GM19455 (cell line): ENCODE measurements around the gene TXNDC2.
"Not testable (repeated sequence)": the region's sequence is repeated elsewhere in the genome, so short reads cannot be mapped to it uniquely, and the experiment has no call there.

ENCODE experiments used
- ATAC-seq: cut with Tn5 transposase; IDR thresholded peaks from one replicate; pipeline ENCODE4 v1.9.1; 2021; ENCODE audit not compliant: unreplicated experiment

Gene TXNDC2

GRCh38 chr18:9885170-9886004 is at the start of gene TXNDC2:
TSS of gene TXNDC2 (plus strand) at chr18:9885973. CDS start at chr18:9886681, 708 bp downstream.
- no peak for ATAC-seq

GRCh38 chr18:9838144-9838877 is 47.5 kb upstream of the TXNDC2 start:
- ATAC-seq, result no peak

GRCh38 chr18:9839211-9839610 is 46.6 kb upstream of the TXNDC2 start:
- no peak for ATAC-seq

- no peak for ATAC-seq
Observed at GRCh38 chr18:9839853-9840252, 45.9 kb upstream of the TXNDC2 start.

- ATAC-seq, result no peak
Observed at GRCh38 chr18:9841752-9842151, 44.0 kb upstream of the TXNDC2 start.

- no peak for ATAC-seq
Observed at GRCh38 chr18:9842448-9842847, 43.3 kb upstream of the TXNDC2 start.

- ATAC-seq, result no peak
Observed at GRCh38 chr18:9845256-9845655, 40.5 kb upstream of the TXNDC2 start.

- ATAC-seq, result no peak
Observed at GRCh38 chr18:9846162-9846925, 39.4 kb upstream of the TXNDC2 start.

- no peak for ATAC-seq
Observed at GRCh38 chr18:9848170-9848879, 37.4 kb upstream of the TXNDC2 start.

GRCh38 chr18:9849407-9850283 is 36.1 kb upstream of the TXNDC2 start:
- ATAC-seq, result no peak

- ATAC-seq, result no peak
Observed at GRCh38 chr18:9850309-9850708, 35.5 kb upstream of the TXNDC2 start.

GRCh38 chr18:9851511-9851910 is 34.3 kb upstream of the TXNDC2 start:
- ATAC-seq, result no peak

GRCh38 chr18:9852266-9853081 is 33.3 kb upstream of the TXNDC2 start:
- no peak for ATAC-seq

- ATAC-seq, result no peak
Observed at GRCh38 chr18:9854801-9855676, 30.7 kb upstream of the TXNDC2 start.

GRCh38 chr18:9855681-9856080 is 30.1 kb upstream of the TXNDC2 start:
- no peak for ATAC-seq

GRCh38 chr18:9856092-9856491 is 29.7 kb upstream of the TXNDC2 start:
- no peak for ATAC-seq

GRCh38 chr18:9857479-9857998 is 28.2 kb upstream of the TXNDC2 start:
- ATAC-seq, result not testable (repeated sequence)

GRCh38 chr18:9858642-9859041 is 27.1 kb upstream of the TXNDC2 start:
- no peak for ATAC-seq
